ENCODE measurements around the gene DTNBP1.

DTNBP1 gene

GRCh38 chr6:15493437-15494168 is 169.2 kb downstream of the DTNBP1 start:
- Mint-ChIP-seq H3K27ac (no peak overlapping the region), H3K36me3 (ENCODE audit: low read depth) (peaks cover 49% of the 10 kb centered on the region), H3K27me3 (ENCODE audit: low read depth, poor library complexity) (no peaks in the 10 kb centered on the region), H3K9me3 (peaks cover 4% of the 10 kb centered on the region), H3K4me1 (peaks cover 73% of the 10 kb centered on the region), H3K4me3 (no peak overlapping the region)
- no peak for DNase-seq
- no peak for TF ChIP-seq CTCF (IDR thresholded peaks at IDR 0.05)

- Mint-ChIP-seq H3K27ac (no peak overlapping the region), H3K9me3 (peaks cover 4% of the 10 kb centered on the region), H3K36me3 (ENCODE audit: low read depth) (peaks cover 47% of the 10 kb centered on the region), H3K27me3 (ENCODE audit: low read depth, poor library complexity) (no peaks in the 10 kb centered on the region), H3K4me3 (no peak overlapping the region), H3K4me1 (peaks cover 64% of the 10 kb centered on the region)
- DNase-seq = no peak
- TF ChIP-seq CTCF (IDR thresholded peaks at IDR 0.05) = no peak
Measured at GRCh38 chr6:15491986-15492269, 170.9 kb downstream of the DTNBP1 start.

- Mint-ChIP-seq H3K4me3 (no peak overlapping the region), H3K4me1 (peaks cover 69% of the 10 kb centered on the region), H3K9me3 (peaks cover 4% of the 10 kb centered on the region), H3K36me3 (ENCODE audit: low read depth) (peaks cover 47% of the 10 kb centered on the region), H3K27me3 (ENCODE audit: low read depth, poor library complexity) (no peaks in the 10 kb centered on the region), H3K27ac (no peak overlapping the region)
- peak; percentile 90 for TF ChIP-seq CTCF (IDR thresholded peaks at IDR 0.05)
- DNase-seq = peak; percentile 70
Measured at GRCh38 chr6:15491255-15491985, 171.4 kb downstream of the DTNBP1 start.

- peaks cover 68% of the 10 kb centered on the region for H3K4me1 Mint-ChIP-seq
- peaks cover 41% of the 10 kb centered on the region for H3K36me3 Mint-ChIP-seq (ENCODE audit: low read depth)
- peak overlapping the region; percentile 86 for H3K27ac Mint-ChIP-seq
- no peaks in the 10 kb centered on the region for H3K27me3 Mint-ChIP-seq (ENCODE audit: low read depth, poor library complexity)
- no peaks in the 10 kb centered on the region for H3K9me3 Mint-ChIP-seq
- H3K4me3 Mint-ChIP-seq = no peak overlapping the region
- DNase-seq = no peak
- TF ChIP-seq CTCF (IDR thresholded peaks at IDR 0.05) = no peak
Measured at GRCh38 chr6:15490242-15491100, 172.4 kb downstream of the DTNBP1 start.

GRCh38 chr6:15489261-15489962 is 173.4 kb downstream of the DTNBP1 start:
- peak overlapping the region; percentile 55 for H3K27ac Mint-ChIP-seq
- H3K4me1 Mint-ChIP-seq = peaks cover 72% of the 10 kb centered on the region
- TF ChIP-seq CTCF (IDR thresholded peaks at IDR 0.05) = no peak
- peaks cover 34% of the 10 kb centered on the region for H3K36me3 Mint-ChIP-seq (ENCODE audit: low read depth)
- no peaks in the 10 kb centered on the region for H3K9me3 Mint-ChIP-seq
- H3K27me3 Mint-ChIP-seq (ENCODE audit: low read depth, poor library complexity) = no peaks in the 10 kb centered on the region
- DNase-seq = no peak
- H3K4me3 Mint-ChIP-seq = no peak overlapping the region

Measured in nephron progenitor cell (in vitro differentiated cells).